Right lobe of liver (tissue), 4 donors: ENCODE measurements around the gene CIDEA.

Experiments used
- POLR2A ChIP-seq: fragments of 450-650 bp; IDR thresholded peaks from one replicate; pipeline ENCODE4 v1.6.1; 2017; ENCODE audit warnings: antibody characterized with exemption, mild to moderate bottlenecking
- TF ChIP-seq, protein P1 (sequence below), 4 donors: fragments of 200-600 bp in 3 of 4; fragments of 450-650 bp in 1 of 4; IDR thresholded peaks; one replicate each; pipeline versions ENCODE4 v1.5.1 to v1.8.0; 2016 to 2022; ENCODE audit warnings: antibody characterized with exemption in 4 of 4, mild to moderate bottlenecking in 2 of 4
- donor health status: DM: no; HTN: no; CAD: no.
- donor health status: DM: no; HTN: no; CAD: no.
- donor health status: DM: no; HTN: yes; CAD: no.

DNA sequence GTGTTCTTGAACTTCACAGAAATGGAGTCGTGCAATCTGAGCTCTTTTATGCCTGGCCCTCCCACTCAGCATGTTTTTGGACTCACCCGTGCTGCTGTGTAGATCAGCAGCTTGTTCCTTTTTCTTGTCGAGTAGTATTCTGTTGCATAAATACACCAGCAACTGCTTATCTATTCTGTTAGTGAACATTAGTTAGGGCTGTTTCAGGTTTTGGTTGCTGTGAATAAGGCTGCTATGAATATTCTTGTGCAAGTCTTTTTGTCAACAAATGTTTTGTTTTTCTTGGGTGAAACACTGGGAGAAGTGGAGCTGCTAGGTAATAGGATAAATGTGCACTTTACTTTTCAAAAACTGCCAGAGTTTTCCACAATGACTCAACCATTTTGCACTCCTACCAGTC, 15.3 kb upstream of the CIDEA start:
- TF ChIP-seq, protein P1, sequence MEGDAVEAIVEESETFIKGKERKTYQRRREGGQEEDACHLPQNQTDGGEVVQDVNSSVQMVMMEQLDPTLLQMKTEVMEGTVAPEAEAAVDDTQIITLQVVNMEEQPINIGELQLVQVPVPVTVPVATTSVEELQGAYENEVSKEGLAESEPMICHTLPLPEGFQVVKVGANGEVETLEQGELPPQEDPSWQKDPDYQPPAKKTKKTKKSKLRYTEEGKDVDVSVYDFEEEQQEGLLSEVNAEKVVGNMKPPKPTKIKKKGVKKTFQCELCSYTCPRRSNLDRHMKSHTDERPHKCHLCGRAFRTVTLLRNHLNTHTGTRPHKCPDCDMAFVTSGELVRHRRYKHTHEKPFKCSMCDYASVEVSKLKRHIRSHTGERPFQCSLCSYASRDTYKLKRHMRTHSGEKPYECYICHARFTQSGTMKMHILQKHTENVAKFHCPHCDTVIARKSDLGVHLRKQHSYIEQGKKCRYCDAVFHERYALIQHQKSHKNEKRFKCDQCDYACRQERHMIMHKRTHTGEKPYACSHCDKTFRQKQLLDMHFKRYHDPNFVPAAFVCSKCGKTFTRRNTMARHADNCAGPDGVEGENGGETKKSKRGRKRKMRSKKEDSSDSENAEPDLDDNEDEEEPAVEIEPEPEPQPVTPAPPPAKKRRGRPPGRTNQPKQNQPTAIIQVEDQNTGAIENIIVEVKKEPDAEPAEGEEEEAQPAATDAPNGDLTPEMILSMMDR (IDR thresholded peaks at IDR 0.05): no peak
- TF ChIP-seq POLR2A: no peak
